Activated T-helper 1 cell treated with anti-CD3 and anti-CD28 coated beads, Interleukin-12 subunit alpha, Interleukin-12 subunit beta, Interleukin-2, Interleukin-4 antibody, amounts not matched to agents 30 ng/mL and 10 ng/mL and 1 ng/mL, durations not matched to agents 14 hours and 24 hours and 36 hours (primary cell): Measurements from ENCODE around the gene MTHFD1. TPM values are rescaled to one million over a fixed set of nuclear protein-coding genes. Genes with fewer than 3 reads are reported as not detected.

ENCODE experiments used
- DNase-seq: peaks from one replicate; pipeline ENCODE4 v3.0.0; 2021; ENCODE audit warnings: low spot score
- H3K27ac Mint-ChIP-seq: one replicate; pipeline ENCODE4 v1.8.0; 2021; ENCODE audit warnings: mild to moderate bottlenecking, mixed read lengths
- H3K27me3 Mint-ChIP-seq: one replicate; pipeline ENCODE4 v1.8.0; 2022; ENCODE audit warnings: mild to moderate bottlenecking, moderate library complexity, mixed read lengths; ENCODE audit not compliant: insufficient read depth
- H3K36me3 Mint-ChIP-seq: one replicate; pipeline ENCODE4 v1.8.0; 2021; ENCODE audit warnings: low read depth, mixed read lengths
- H3K4me1 Mint-ChIP-seq: one replicate; pipeline ENCODE4 v1.8.0; 2021; ENCODE audit warnings: low read depth, mixed read lengths
- H3K4me3 Mint-ChIP-seq: one replicate; pipeline ENCODE4 v1.8.0; 2021; ENCODE audit warnings: mild to moderate bottlenecking, moderate library complexity, mixed read lengths
- H3K9me3 Mint-ChIP-seq: one replicate; pipeline ENCODE4 v1.8.0; 2021; ENCODE audit warnings: mixed read lengths
- intact Hi-C: fragments of 100-400 bp; cut with micrococcal nuclease; formaldehyde crosslinking; loops from one replicate; pipeline ENCODE4 v1.15.1; 2024
- total RNA-seq: library from RNA; stranded (reverse); gene quantifications from 2 replicates; pipeline ENCODE4 v1.2.3, GENCODE V29; 2022

Gene MTHFD1
- total RNA-seq, 1 donor from 2014 or later = 244 TPM

- H3K9me3 Mint-ChIP-seq = no peaks in the 10 kb centered on the region
Observed at GRCh38 chr14:64412237-64412636, 24.1 kb downstream of the MTHFD1 start.

GRCh38 chr14:64416348-64416932 lies 28.3 kb downstream of the MTHFD1 start:
- intact Hi-C loops = no loop called here
- H3K27ac Mint-ChIP-seq = no peak overlapping the region
- H3K27me3 Mint-ChIP-seq = no peaks in the 10 kb centered on the region
- no peak for DNase-seq
- H3K9me3 Mint-ChIP-seq = no peaks in the 10 kb centered on the region
- H3K4me3 Mint-ChIP-seq = no peak overlapping the region
- H3K36me3 Mint-ChIP-seq = peaks cover 47% of the 10 kb centered on the region
- peaks cover 28% of the 10 kb centered on the region for H3K4me1 Mint-ChIP-seq

More at GRCh38 chr14:64412237-64412636, 24.1 kb downstream of the MTHFD1 start:
- intact Hi-C loops = no loop called here
- no peak for DNase-seq
- Mint-ChIP-seq H3K4me1 (peaks cover 44% of the 10 kb centered on the region), H3K27me3 (no peaks in the 10 kb centered on the region), H3K4me3 (no peak overlapping the region), H3K27ac (peak overlapping the region; percentile 68), H3K36me3 (peaks cover 31% of the 10 kb centered on the region)

- no peaks in the 10 kb centered on the region for H3K27me3 Mint-ChIP-seq
- H3K27ac Mint-ChIP-seq = peak overlapping the region; percentile 67
- peaks cover 45% of the 10 kb centered on the region for H3K36me3 Mint-ChIP-seq
- intact Hi-C loops = no loop called here
- H3K4me3 Mint-ChIP-seq = no peak overlapping the region
- no peaks in the 10 kb centered on the region for H3K9me3 Mint-ChIP-seq
- peaks cover 21% of the 10 kb centered on the region for H3K4me1 Mint-ChIP-seq
- DNase-seq = no peak
Observed at GRCh38 chr14:64417055-64417770, 29.1 kb downstream of the MTHFD1 start.

GRCh38 chr14:64417771-64418125 lies 29.6 kb downstream of the MTHFD1 start:
- peak overlapping the region; percentile 67 for H3K27ac Mint-ChIP-seq
- H3K36me3 Mint-ChIP-seq = peaks cover 47% of the 10 kb centered on the region
- no peaks in the 10 kb centered on the region for H3K27me3 Mint-ChIP-seq

GRCh38 chr14:64419003-64419402 lies 30.9 kb downstream of the MTHFD1 start:
- no peak overlapping the region for H3K27ac Mint-ChIP-seq
- intact Hi-C loops = no loop called here
- H3K4me3 Mint-ChIP-seq = no peak overlapping the region
- peaks cover 16% of the 10 kb centered on the region for H3K4me1 Mint-ChIP-seq
- no peak for DNase-seq
- H3K36me3 Mint-ChIP-seq = peaks cover 48% of the 10 kb centered on the region
- no peaks in the 10 kb centered on the region for H3K27me3 Mint-ChIP-seq
- H3K9me3 Mint-ChIP-seq = no peaks in the 10 kb centered on the region

More at GRCh38 chr14:64417771-64418125, 29.6 kb downstream of the MTHFD1 start:
- Mint-ChIP-seq H3K4me1 (peaks cover 20% of the 10 kb centered on the region), H3K4me3 (no peak overlapping the region), H3K9me3 (no peaks in the 10 kb centered on the region)
- DNase-seq = no peak
- intact Hi-C loops = no loop called here

GRCh38 chr14:64421166-64421565 lies 33.0 kb downstream of the MTHFD1 start:
- intact Hi-C loops = no loop called here
- Mint-ChIP-seq H3K27me3 (no peaks in the 10 kb centered on the region), H3K27ac (peak overlapping the region; percentile 65), H3K9me3 (no peaks in the 10 kb centered on the region), H3K4me3 (no peak overlapping the region), H3K4me1 (peaks cover 16% of the 10 kb centered on the region), H3K36me3 (peaks cover 49% of the 10 kb centered on the region)
- DNase-seq = no peak

GRCh38 chr14:64422005-64422404 lies 33.9 kb downstream of the MTHFD1 start:
- H3K4me3 Mint-ChIP-seq = no peak overlapping the region
- intact Hi-C loops = no loop called here
- H3K4me1 Mint-ChIP-seq = peaks cover 15% of the 10 kb centered on the region
- peaks cover 50% of the 10 kb centered on the region for H3K36me3 Mint-ChIP-seq
- H3K27me3 Mint-ChIP-seq = no peaks in the 10 kb centered on the region
- no peaks in the 10 kb centered on the region for H3K9me3 Mint-ChIP-seq
- DNase-seq = no peak
- H3K27ac Mint-ChIP-seq = no peak overlapping the region

GRCh38 chr14:64422756-64423155 lies 34.6 kb downstream of the MTHFD1 start:
- no peak overlapping the region for H3K4me3 Mint-ChIP-seq
- H3K9me3 Mint-ChIP-seq = no peaks in the 10 kb centered on the region
- DNase-seq = no peak
- peaks cover 8% of the 10 kb centered on the region for H3K4me1 Mint-ChIP-seq
- H3K36me3 Mint-ChIP-seq = peaks cover 50% of the 10 kb centered on the region
- peak overlapping the region; percentile 50 for H3K27ac Mint-ChIP-seq
- H3K27me3 Mint-ChIP-seq = no peaks in the 10 kb centered on the region
- intact Hi-C loops = no loop called here

- Mint-ChIP-seq H3K9me3 (no peaks in the 10 kb centered on the region), H3K4me1 (peaks cover 8% of the 10 kb centered on the region), H3K4me3 (no peak overlapping the region), H3K27me3 (no peaks in the 10 kb centered on the region), H3K27ac (no peak overlapping the region), H3K36me3 (peaks cover 50% of the 10 kb centered on the region)
- intact Hi-C loops = no loop called here
- DNase-seq = no peak
Observed at GRCh38 chr14:64423987-64424386, 35.8 kb downstream of the MTHFD1 start.

GRCh38 chr14:64434528-64434927 lies 46.4 kb downstream of the MTHFD1 start:
- H3K9me3 Mint-ChIP-seq = no peaks in the 10 kb centered on the region
- intact Hi-C loops = no loop called here
- H3K27me3 Mint-ChIP-seq = no peaks in the 10 kb centered on the region
- H3K27ac Mint-ChIP-seq = no peak overlapping the region
- H3K4me1 Mint-ChIP-seq = peaks cover 24% of the 10 kb centered on the region
- DNase-seq = no peak
- H3K4me3 Mint-ChIP-seq = no peak overlapping the region
- peaks cover 53% of the 10 kb centered on the region for H3K36me3 Mint-ChIP-seq

- H3K36me3 Mint-ChIP-seq = peaks cover 55% of the 10 kb centered on the region
- no peak overlapping the region for H3K4me3 Mint-ChIP-seq
- DNase-seq = no peak
- no peaks in the 10 kb centered on the region for H3K9me3 Mint-ChIP-seq
- peaks cover 24% of the 10 kb centered on the region for H3K4me1 Mint-ChIP-seq
- peak overlapping the region; percentile 75 for H3K27ac Mint-ChIP-seq
- intact Hi-C loops = no loop called here
- H3K27me3 Mint-ChIP-seq = no peaks in the 10 kb centered on the region
Observed at GRCh38 chr14:64438181-64438841, 50.2 kb downstream of the MTHFD1 start.

- H3K27me3 Mint-ChIP-seq = no peaks in the 10 kb centered on the region
- intact Hi-C loops = no loop called here
- peak overlapping the region; percentile 75 for H3K27ac Mint-ChIP-seq
- peaks cover 58% of the 10 kb centered on the region for H3K36me3 Mint-ChIP-seq
- no peak overlapping the region for H3K4me3 Mint-ChIP-seq
- DNase-seq = no peak
- H3K9me3 Mint-ChIP-seq = no peaks in the 10 kb centered on the region
- peaks cover 26% of the 10 kb centered on the region for H3K4me1 Mint-ChIP-seq
Observed at GRCh38 chr14:64439141-64439540, 51.0 kb downstream of the MTHFD1 start.

- no peak for DNase-seq
- no peak overlapping the region for H3K27ac Mint-ChIP-seq
- H3K4me1 Mint-ChIP-seq = peaks cover 39% of the 10 kb centered on the region
- peaks cover 59% of the 10 kb centered on the region for H3K36me3 Mint-ChIP-seq
- no peaks in the 10 kb centered on the region for H3K9me3 Mint-ChIP-seq
- intact Hi-C loops = no loop called here
- H3K4me3 Mint-ChIP-seq = no peak overlapping the region
- no peaks in the 10 kb centered on the region for H3K27me3 Mint-ChIP-seq
Observed at GRCh38 chr14:64440494-64440893, 52.3 kb downstream of the MTHFD1 start.
